ENCODE measurements around the gene INPP5B.
A peak's percentile ranks its signal among the peaks of the same experiment; 100 is the strongest.

Gene INPP5B

GRCh38 chr1:37879865-37880264 lies 67.0 kb downstream of the INPP5B start:
- TF ChIP-seq Cebpa-rat (IDR thresholded peaks at IDR 0.05): no peak
- peaks cover 94% of the 10 kb centered on the region for H3K36me3 ChIP-seq
- no peaks in the 10 kb centered on the region for H3K4me1 ChIP-seq
- H3K9me3 ChIP-seq: no peaks in the 10 kb centered on the region
- H3K4me2 ChIP-seq: no peak overlapping the region
- no peak overlapping the region for H3K4me3 ChIP-seq
- no peak overlapping the region for H3K9ac ChIP-seq
- no peaks in the 10 kb centered on the region for H4K20me1 ChIP-seq
- H3K27ac ChIP-seq: no peak overlapping the region
- no peaks in the 10 kb centered on the region for H3K27me3 ChIP-seq

GRCh38 chr1:37878071-37878470 lies 68.8 kb downstream of the INPP5B start:
- Histone ChIP-seq H4K20me1 (no peaks in the 10 kb centered on the region), H3K4me2 (no peak overlapping the region), H3K4me1 (no peaks in the 10 kb centered on the region), H3K4me3 (no peak overlapping the region), H3K9ac (no peak overlapping the region), H3K36me3 (peaks cover 94% of the 10 kb centered on the region), H3K9me3 (no peaks in the 10 kb centered on the region), H3K27me3 (no peaks in the 10 kb centered on the region), H3K27ac (no peak overlapping the region)
- TF ChIP-seq Cebpa-rat (IDR thresholded peaks at IDR 0.05): no peak

- H3K4me3 ChIP-seq: no peak overlapping the region
- no peak overlapping the region for H3K27ac ChIP-seq
- TF ChIP-seq Cebpa-rat (IDR thresholded peaks at IDR 0.05): no peak
- no peaks in the 10 kb centered on the region for H3K9me3 ChIP-seq
- H3K4me2 ChIP-seq: no peak overlapping the region
- no peak overlapping the region for H3K9ac ChIP-seq
- H4K20me1 ChIP-seq: no peaks in the 10 kb centered on the region
- peaks cover 94% of the 10 kb centered on the region for H3K36me3 ChIP-seq
- H3K27me3 ChIP-seq: no peaks in the 10 kb centered on the region
- no peaks in the 10 kb centered on the region for H3K4me1 ChIP-seq
Observed at GRCh38 chr1:37875833-37876232, 71.0 kb downstream of the INPP5B start.

GRCh38 chr1:37872692-37873091 lies 74.2 kb downstream of the INPP5B start:
- Histone ChIP-seq H3K4me1 (no peaks in the 10 kb centered on the region), H3K4me3 (no peak overlapping the region), H4K20me1 (no peaks in the 10 kb centered on the region), H3K9me3 (no peaks in the 10 kb centered on the region), H3K9ac (no peak overlapping the region), H3K4me2 (no peak overlapping the region), H3K27ac (no peak overlapping the region), H3K27me3 (no peaks in the 10 kb centered on the region), H3K36me3 (peaks cover 96% of the 10 kb centered on the region)
- TF ChIP-seq Cebpa-rat (IDR thresholded peaks at IDR 0.05): no peak

- no peaks in the 10 kb centered on the region for H3K9me3 ChIP-seq
- peaks cover 98% of the 10 kb centered on the region for H3K36me3 ChIP-seq
- no peak for TF ChIP-seq Cebpa-rat (IDR thresholded peaks at IDR 0.05)
Observed at GRCh38 chr1:37868466-37868865, 78.4 kb downstream of the INPP5B start.

GRCh38 chr1:37867784-37868183 lies 79.1 kb downstream of the INPP5B start:
- no peaks in the 10 kb centered on the region for H3K4me1 ChIP-seq
- peaks cover 98% of the 10 kb centered on the region for H3K36me3 ChIP-seq
- no peak overlapping the region for H3K27ac ChIP-seq

More at GRCh38 chr1:37868466-37868865, 78.4 kb downstream of the INPP5B start:
- H3K4me3 ChIP-seq: no peak overlapping the region
- no peaks in the 10 kb centered on the region for H3K27me3 ChIP-seq
- H3K4me2 ChIP-seq: no peak overlapping the region
- no peaks in the 10 kb centered on the region for H4K20me1 ChIP-seq
- no peak overlapping the region for H3K27ac ChIP-seq
- H3K4me1 ChIP-seq: no peaks in the 10 kb centered on the region
- no peak overlapping the region for H3K9ac ChIP-seq

GRCh38 chr1:37866491-37866890 lies 80.4 kb downstream of the INPP5B start:
- no peak overlapping the region for H3K4me3 ChIP-seq
- no peaks in the 10 kb centered on the region for H3K27me3 ChIP-seq
- no peak for TF ChIP-seq Cebpa-rat (IDR thresholded peaks at IDR 0.05)
- no peaks in the 10 kb centered on the region for H3K4me1 ChIP-seq
- no peak overlapping the region for H3K4me2 ChIP-seq
- H3K27ac ChIP-seq: no peak overlapping the region
- H3K36me3 ChIP-seq: peaks cover 98% of the 10 kb centered on the region
- H3K9ac ChIP-seq: no peak overlapping the region
- H3K9me3 ChIP-seq: no peaks in the 10 kb centered on the region
- H4K20me1 ChIP-seq: no peaks in the 10 kb centered on the region

More at GRCh38 chr1:37867784-37868183, 79.1 kb downstream of the INPP5B start:
- TF ChIP-seq Cebpa-rat (IDR thresholded peaks at IDR 0.05): no peak
- Histone ChIP-seq H3K27me3 (no peaks in the 10 kb centered on the region), H4K20me1 (no peaks in the 10 kb centered on the region), H3K9me3 (no peaks in the 10 kb centered on the region), H3K4me2 (no peak overlapping the region), H3K9ac (no peak overlapping the region), H3K4me3 (no peak overlapping the region)

GRCh38 chr1:37865348-37866120 lies 81.3 kb downstream of the INPP5B start:
- Histone ChIP-seq H4K20me1 (no peaks in the 10 kb centered on the region), H3K4me3 (no peak overlapping the region), H3K9me3 (no peaks in the 10 kb centered on the region), H3K27ac (no peak overlapping the region), H3K36me3 (peaks cover 98% of the 10 kb centered on the region), H3K4me1 (peaks cover 3% of the 10 kb centered on the region), H3K27me3 (no peaks in the 10 kb centered on the region), H3K9ac (peak overlapping the region; percentile 16; the same call in 1 of the 2 replicates), H3K4me2 (no peak overlapping the region)
- TF ChIP-seq Cebpa-rat (IDR thresholded peaks at IDR 0.05): no peak

GRCh38 chr1:37862330-37862729 lies 84.5 kb downstream of the INPP5B start:
- no peak overlapping the region for H3K27ac ChIP-seq
- H4K20me1 ChIP-seq: peaks cover 20% of the 10 kb centered on the region; the same call in 1 of the 2 replicates
- H3K4me3 ChIP-seq: no peak overlapping the region
- H3K9me3 ChIP-seq: no peaks in the 10 kb centered on the region
- peaks cover 71% of the 10 kb centered on the region for H3K36me3 ChIP-seq
- H3K4me1 ChIP-seq: peaks cover 22% of the 10 kb centered on the region
- no peaks in the 10 kb centered on the region for H3K27me3 ChIP-seq
- H3K4me2 ChIP-seq: no peak overlapping the region
- no peak overlapping the region for H3K9ac ChIP-seq
- TF ChIP-seq Cebpa-rat (IDR thresholded peaks at IDR 0.05): no peak

DNA sequence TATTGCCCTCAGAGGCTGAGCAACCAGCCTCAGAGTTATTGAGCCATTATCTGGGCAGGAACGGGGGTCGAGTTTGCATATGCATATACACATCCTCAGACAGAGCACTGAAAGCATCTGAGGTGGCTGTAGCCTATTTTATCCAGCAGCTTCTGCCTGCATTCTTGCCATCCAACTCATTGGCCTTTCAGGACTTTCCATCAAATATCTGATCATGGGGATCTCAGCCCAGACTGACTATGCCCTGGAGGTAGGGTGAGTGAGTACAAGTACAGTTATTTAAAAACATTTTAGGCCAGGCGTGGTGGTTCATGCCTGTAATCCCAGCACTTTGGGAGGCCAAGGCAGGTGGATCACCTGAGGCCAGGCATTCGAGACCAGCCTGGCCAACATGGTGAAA lies 85.7 kb downstream of the INPP5B start:
- no peak for TF ChIP-seq Cebpa-rat (IDR thresholded peaks at IDR 0.05)
- H3K36me3 ChIP-seq: peaks cover 71% of the 10 kb centered on the region
- peaks cover 32% of the 10 kb centered on the region for H3K4me1 ChIP-seq
- no peaks in the 10 kb centered on the region for H3K9me3 ChIP-seq
- H3K27me3 ChIP-seq: no peaks in the 10 kb centered on the region
- H4K20me1 ChIP-seq: peaks cover 24% of the 10 kb centered on the region; the same call in 1 of the 2 replicates
- H3K4me3 ChIP-seq: no peak overlapping the region
- H3K9ac ChIP-seq: no peak overlapping the region
- no peak overlapping the region for H3K4me2 ChIP-seq
- H3K27ac ChIP-seq: no peak overlapping the region
